NOMO-1 treated with dmso at 0.1 percent for 144 hours (cell line): ENCODE results near the gene USP17L10.
"Not testable (repeated sequence)": the region's sequence is repeated elsewhere in the genome, so short reads cannot be mapped to it uniquely, and the experiment has no call there.

Experiments used
- DNase-seq: peaks from one replicate; lab custom pipeline; 2025; ENCODE audit not compliant: unreplicated experiment; lab: John Stamatoyannopoulos, UW

USP17L10 gene, protein sequence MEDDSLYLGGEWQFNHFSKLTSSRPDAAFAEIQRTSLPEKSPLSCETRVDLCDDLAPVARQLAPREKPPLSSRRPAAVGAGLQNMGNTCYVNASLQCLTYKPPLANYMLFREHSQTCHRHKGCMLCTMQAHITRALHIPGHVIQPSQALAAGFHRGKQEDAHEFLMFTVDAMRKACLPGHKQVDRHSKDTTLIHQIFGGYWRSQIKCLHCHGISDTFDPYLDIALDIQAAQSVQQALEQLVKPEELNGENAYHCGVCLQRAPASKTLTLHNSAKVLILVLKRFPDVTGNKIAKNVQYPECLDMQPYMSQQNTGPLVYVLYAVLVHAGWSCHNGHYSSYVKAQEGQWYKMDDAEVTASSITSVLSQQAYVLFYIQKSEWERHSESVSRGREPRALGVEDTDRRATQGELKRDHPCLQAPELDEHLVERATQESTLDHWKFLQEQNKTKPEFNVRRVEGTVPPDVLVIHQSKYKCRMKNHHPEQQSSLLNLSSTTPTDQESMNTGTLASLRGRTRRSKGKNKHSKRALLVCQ

DNA sequence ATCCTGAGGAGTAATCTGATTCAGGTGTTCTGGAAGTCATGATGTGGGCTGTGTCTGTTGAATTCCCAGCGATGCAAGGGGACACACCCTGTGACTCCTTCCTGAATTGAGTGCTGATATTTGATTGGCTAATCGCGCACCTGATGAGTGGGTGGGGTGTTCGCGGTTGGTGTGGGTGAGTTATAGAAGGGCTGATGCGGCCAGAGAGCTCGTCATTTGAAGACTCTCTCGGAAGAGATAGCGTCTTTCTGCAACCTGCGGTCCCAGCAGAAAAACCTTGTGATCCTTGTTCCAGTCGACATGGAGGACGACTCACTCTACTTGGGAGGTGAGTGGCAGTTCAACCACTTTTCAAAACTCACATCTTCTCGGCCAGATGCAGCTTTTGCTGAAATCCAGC, at the start of gene USP17L10:
TSS of gene USP17L10 (plus strand) at position 301 of the 400 bp plus-strand sequence. CDS start at position 301, 0 bp downstream.
- not testable (repeated sequence) for DNase-seq

DNA sequence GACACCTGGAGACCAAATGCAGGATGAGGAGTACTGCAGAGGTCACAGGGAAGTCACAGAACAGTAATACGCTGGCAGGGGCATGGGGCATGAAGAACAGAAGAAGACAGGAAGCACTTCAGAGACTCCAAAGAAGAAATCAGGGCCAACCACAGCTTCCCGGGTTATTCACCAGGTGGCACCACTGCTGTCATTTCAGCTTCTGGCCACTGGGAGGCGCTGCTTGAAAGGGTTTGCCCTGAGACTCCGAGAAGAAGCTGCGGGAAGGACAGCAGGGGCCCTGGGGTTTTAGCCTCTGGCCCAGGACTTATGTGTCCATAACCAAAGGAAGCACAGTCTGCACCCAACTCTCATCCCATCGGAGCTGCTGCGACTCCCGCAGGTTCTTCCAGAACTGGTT, 44.5 kb upstream of the USP17L10 start:
- not testable (repeated sequence) for DNase-seq

DNA sequence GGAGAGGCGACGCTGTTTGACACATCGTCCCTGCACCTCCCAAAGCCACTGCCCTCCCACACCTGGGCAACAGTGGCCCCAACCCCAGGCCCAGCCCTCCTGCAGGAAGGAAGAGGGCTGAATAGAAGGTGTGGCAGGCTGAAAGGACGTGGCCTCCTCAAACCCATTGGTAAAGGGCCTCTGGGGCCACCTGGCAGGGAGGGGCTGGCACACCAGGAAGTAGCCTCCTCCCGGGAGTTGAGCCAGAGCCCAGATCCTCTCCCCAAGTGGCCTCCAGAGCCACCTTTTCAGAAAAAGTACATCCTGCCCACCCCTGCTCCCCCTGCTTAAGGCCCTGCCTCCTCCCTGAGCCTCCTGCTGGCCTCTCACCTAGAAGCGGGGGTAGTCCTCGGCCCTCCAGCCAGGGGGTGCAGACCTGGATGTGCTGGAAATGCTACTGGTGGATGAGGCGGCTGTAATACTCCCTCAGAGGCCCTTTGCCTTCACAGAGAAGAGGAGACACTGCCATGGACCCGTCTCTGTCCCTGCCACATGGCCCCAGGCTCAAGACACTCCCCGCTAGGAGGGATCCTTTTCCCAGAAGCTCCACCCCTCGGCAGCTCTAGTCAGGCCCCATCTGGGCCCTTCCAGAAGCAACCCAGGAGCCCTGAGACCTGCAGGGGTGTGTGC, 40.5 kb upstream of the USP17L10 start, which contains the start of gene FAM90A26:
TSS of gene FAM90A26 (plus strand) at position 619 of the 669 bp plus-strand sequence. CDS start 2,764 bp downstream, outside the sequence.
- not testable (repeated sequence) for DNase-seq

DNA sequence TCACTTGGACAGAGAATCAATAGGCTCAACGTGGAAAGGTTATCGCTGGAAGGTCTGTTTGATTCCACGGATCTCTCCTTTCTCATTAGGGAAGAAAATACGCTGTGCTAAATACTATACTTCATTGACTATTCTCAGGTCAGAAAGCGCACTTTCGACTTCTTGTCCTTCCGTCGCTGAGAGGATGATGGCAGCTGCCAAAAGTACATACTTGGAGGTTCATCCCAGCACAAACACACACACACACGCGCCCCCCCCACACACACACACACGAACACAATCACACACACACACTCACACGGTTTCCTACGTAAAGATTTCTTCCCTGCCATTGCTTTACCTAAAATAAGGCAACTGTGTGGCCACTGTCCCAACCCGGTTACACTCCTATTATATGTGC, 4.2 kb downstream of the USP17L10 start:
- not testable (repeated sequence) for DNase-seq

DNA sequence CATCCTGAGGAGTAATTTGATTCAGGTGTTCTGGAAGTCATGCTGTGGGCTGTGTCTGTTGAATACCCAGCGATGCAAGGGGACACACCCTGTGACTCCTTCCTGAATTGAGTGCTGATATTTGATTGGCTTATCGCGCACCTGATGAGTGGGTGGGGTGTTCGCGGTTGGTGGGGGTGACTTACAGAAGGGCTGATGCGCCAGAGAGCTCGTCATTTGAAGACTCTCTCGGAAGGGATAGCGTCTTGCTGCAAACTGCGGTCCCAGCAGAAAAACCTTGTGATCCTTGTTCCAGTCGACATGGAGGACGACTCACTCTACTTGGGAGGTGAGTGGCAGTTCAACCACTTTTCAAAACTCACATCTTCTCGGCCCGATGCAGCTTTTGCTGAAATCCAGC, 4.6 kb downstream of the USP17L10 start, which contains the start of gene USP17L11:
TSS of gene USP17L11 (plus strand) at position 301 of the 400 bp plus-strand sequence. CDS start at position 301, 0 bp downstream.
- not testable (repeated sequence) for DNase-seq

DNA sequence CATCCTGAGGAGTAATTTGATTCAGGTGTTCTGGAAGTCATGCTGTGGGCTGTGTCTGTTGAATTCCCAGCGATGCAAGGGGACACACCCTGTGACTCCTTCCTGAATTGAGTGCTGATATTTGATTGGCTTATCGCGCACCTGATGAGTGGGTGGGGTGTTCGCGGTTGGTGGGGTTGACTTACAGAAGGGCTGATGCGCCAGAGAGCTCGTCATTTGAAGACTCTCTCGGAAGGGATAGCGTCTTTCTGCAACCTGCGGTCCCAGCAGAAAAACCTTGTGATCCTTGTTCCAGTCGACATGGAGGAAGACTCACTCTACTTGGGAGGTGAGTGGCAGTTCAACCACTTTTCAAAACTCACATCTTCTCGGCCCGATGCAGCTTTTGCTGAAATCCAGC, 9.4 kb downstream of the USP17L10 start, which contains the start of gene USP17L12:
TSS of gene USP17L12 (plus strand) at position 301 of the 400 bp plus-strand sequence. CDS start at position 301, 0 bp downstream.
- not testable (repeated sequence) for DNase-seq

DNA sequence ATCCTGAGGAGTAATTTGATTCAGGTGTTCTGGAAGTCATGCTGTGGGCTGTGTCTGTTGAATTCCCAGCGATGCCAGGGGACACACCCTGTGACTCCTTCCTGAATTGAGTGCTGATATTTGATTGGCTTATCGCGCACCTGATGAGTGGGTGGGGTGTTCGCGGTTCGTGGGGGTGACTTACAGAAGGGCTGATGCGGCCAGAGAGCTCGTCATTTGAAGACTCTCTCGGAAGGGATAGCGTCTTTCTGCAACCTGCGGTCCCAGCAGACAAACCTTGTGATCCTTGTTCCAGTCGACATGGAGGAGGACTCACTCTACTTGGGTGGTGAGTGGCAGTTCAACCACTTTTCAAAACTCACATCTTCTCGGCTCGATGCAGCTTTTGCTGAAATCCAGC, 14.1 kb downstream of the USP17L10 start, which contains the start of gene USP17L13:
TSS of gene USP17L13 (plus strand) at position 301 of the 400 bp plus-strand sequence. CDS start at position 301, 0 bp downstream.
- not testable (repeated sequence) for DNase-seq

DNA sequence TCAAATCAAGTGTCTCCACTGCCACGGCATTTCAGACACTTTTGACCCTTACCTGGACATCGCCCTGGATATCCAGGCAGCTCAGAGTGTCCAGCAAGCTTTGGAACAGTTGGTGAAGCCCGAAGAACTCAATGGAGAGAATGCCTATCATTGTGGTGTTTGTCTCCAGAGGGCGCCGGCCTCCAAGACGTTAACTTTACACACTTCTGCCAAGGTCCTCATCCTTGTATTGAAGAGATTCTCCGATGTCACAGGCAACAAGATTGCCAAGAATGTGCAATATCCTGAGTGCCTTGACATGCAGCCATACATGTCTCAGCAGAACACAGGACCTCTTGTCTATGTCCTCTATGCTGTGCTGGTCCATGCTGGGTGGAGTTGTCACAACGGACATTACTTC, 19.8 kb downstream of the USP17L10 start:
- not testable (repeated sequence) for DNase-seq

DNA sequence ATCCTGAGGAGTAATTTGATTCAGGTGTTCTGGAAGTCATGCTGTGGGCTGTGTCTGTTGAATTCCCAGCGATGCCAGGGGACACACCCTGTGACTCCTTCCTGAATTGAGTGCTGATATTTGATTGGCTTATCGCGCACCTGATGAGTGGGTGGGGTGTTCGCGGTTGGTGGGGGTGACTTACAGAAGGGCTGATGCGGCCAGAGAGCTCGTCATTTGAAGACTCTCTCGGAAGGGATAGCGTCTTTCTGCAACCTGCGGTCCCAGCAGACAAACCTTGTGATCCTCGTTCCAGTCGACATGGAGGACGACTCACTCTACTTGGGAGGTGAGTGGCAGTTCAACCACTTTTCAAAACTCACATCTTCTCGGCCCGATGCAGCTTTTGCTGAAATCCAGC, 23.6 kb downstream of the USP17L10 start, which contains the start of gene USP17L15:
TSS of gene USP17L15 (plus strand) at position 301 of the 400 bp plus-strand sequence. CDS start at position 301, 0 bp downstream.
- not testable (repeated sequence) for DNase-seq

DNA sequence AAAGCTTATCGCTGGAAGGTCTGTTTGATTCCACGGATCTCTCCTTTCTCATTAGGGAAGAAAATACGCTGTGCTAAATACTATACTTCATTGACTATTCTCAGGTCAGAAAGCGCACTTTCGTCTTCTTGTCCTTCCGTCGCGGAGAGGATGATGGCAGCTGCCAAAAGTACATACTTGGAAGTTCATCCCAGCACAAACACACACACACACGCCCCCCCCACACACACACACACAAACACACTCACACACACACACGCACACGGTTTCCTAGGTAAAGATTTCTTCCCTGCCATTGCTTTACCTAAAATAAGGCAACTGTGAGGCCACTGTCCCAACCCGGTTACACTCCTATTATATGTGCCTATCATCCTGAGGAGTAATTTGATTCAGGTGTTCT, 28.0 kb downstream of the USP17L10 start:
- not testable (repeated sequence) for DNase-seq

DNA sequence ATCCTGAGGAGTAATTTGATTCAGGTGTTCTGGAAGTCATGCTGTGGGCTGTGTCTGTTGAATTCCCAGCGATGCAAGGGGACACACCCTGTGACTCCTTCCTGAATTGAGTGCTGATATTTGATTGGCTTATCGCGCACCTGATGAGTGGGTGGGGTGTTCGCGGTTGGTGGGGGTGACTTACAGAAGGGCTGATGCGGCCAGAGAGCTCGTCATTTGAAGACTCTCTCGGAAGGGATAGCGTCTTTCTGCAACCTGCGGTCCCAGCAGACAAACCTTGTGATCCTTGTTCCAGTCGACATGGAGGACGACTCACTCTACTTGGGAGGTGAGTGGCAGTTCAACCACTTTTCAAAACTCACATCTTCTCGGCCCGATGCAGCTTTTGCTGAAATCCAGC, 33.1 kb downstream of the USP17L10 start, which contains the start of gene USP17L17:
TSS of gene USP17L17 (plus strand) at position 301 of the 400 bp plus-strand sequence. CDS start at position 301, 0 bp downstream.
- DNase-seq = not testable (repeated sequence)

DNA sequence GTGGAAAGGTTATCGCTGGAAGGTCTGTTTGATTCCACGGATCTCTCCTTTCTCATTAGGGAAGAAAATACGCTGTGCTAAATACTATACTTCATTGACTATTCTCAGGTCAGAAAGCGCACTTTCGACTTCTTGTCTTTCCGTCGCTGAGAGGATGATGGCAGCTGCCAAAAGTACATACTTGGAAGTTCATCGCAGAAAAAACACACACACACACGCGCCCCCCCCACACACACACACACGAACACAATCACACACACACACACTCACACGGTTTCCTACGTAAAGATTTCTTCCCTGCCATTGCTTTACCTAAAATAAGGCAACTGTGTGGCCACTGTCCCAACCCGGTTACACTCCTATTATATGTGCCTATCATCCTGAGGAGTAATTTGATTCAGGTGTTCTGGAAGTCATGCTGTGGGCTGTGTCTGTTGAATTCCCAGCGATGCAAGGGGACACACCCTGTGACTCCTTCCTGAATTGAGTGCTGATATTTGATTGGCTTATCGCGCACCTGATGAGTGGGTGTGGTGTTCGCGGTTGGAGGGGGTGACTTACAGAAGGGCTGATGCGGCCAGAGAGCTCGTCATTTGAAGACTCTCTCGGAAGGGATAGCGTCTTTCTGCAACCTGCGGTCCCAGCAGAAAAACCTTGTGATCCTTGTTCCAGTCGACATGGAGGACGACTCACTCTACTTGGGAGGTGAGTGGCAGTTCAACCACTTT, 37.7 kb downstream of the USP17L10 start, which contains the start of gene USP17L18:
TSS of gene USP17L18 (plus strand) at position 678 of the 728 bp plus-strand sequence. CDS start at position 678, 0 bp downstream.
- DNase-seq = not testable (repeated sequence)

DNA sequence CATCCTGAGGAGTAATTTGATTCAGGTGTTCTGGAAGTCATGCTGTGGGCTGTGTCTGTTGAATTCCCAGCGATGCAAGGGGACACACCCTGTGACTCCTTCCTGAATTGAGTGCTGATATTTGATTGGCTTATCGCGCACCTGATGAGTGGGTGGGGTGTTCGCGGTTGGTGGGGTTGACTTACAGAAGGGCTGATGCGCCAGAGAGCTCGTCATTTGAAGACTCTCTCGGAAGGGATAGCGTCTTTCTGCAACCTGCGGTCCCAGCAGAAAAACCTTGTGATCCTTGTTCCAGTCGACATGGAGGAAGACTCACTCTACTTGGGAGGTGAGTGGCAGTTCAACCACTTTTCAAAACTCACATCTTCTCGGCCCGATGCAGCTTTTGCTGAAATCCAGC, 42.6 kb downstream of the USP17L10 start, which contains the start of gene USP17L19:
TSS of gene USP17L19 (plus strand) at position 301 of the 400 bp plus-strand sequence. CDS start at position 301, 0 bp downstream.
- not testable (repeated sequence) for DNase-seq

DNA sequence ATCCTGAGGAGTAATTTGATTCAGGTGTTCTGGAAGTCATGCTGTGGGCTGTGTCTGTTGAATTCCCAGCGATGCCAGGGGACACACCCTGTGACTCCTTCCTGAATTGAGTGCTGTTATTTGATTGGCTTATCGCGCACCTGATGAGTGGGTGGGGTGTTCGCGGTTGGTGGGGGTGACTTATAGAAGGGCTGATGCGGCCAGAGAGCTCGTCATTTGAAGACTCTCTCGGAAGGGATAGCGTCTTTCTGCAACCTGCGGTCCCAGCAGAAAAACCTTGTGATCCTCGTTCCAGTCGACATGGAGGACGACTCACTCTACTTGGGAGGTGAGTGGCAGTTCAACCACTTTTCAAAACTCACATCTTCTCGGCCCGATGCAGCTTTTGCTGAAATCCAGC, 47.4 kb downstream of the USP17L10 start, which contains the start of gene USP17L20:
TSS of gene USP17L20 (plus strand) at position 301 of the 400 bp plus-strand sequence. CDS start at position 301, 0 bp downstream.
- DNase-seq = not testable (repeated sequence)
